ENCODE results near the gene OR5C1.

- TF ChIP-seq CTCF (IDR thresholded peaks at IDR 0.05): no peak
- no peak for TF ChIP-seq ATF2 (CRISPR knock-in tag; IDR thresholded peaks at IDR 0.05; ENCODE audit: borderline replicate concordance, low read depth)
- TF ChIP-seq NFATC4 (CRISPR knock-in tag; IDR thresholded peaks at IDR 0.05): no peak
- TF ChIP-seq CBFB (CRISPR knock-in tag; IDR thresholded peaks at IDR 0.05; ENCODE audit: low read depth): no peak
- TF ChIP-seq IRF1 (CRISPR knock-in tag; IDR thresholded peaks at IDR 0.05): no peak
- TF ChIP-seq SP1 (CRISPR knock-in tag; conservative IDR thresholded peaks at IDR 0.05): no peak
Observed at GRCh38 chr9:122777935-122778627, 10.7 kb upstream of the OR5C1 start.
